Neuronal stem cell (in vitro differentiated cells): ENCODE measurements around the gene SINHCAF.

Experiments used
- DNase-seq: peaks from one replicate; pipeline ENCODE4 v3.0.0-alpha.2; 2013; ENCODE audit warnings: low spot score
- H2AFZ ChIP-seq: one replicate; pipeline ENCODE4 v1.6.1; 2013; ENCODE audit warnings: mild to moderate bottlenecking, low read length, inconsistent platforms
- H2AK5ac ChIP-seq: 2 replicates; pipeline ENCODE4 v1.6.1; 2013; ENCODE audit warnings: low read depth, mild to moderate bottlenecking, inconsistent platforms, low read length, moderate library complexity, mixed read lengths
- H2BK120ac ChIP-seq: 2 replicates; pipeline ENCODE4 v1.6.1; 2013; ENCODE audit warnings: low read depth, mild to moderate bottlenecking, inconsistent platforms, low read length, moderate library complexity, mixed read lengths
- H2BK12ac ChIP-seq: one replicate; pipeline ENCODE4 v1.6.1; 2013; ENCODE audit warnings: low read length, inconsistent platforms
- H2BK15ac ChIP-seq: 2 replicates; pipeline ENCODE4 v1.6.1; 2013; ENCODE audit warnings: mild to moderate bottlenecking, low read length, inconsistent platforms, mixed read lengths
- H2BK5ac ChIP-seq: one replicate; pipeline ENCODE4 v1.6.1; 2013; ENCODE audit warnings: inconsistent platforms, mild to moderate bottlenecking, low read length, moderate library complexity
- H3K14ac ChIP-seq: one replicate; pipeline ENCODE4 v1.6.1; 2013; ENCODE audit warnings: low read length, inconsistent platforms
- H3K18ac ChIP-seq: 2 replicates; pipeline ENCODE4 v1.6.1; 2013; ENCODE audit warnings: low read length, inconsistent platforms
- H3K23ac ChIP-seq: 2 replicates; pipeline ENCODE4 v1.6.1; 2013; ENCODE audit warnings: low read depth, mild to moderate bottlenecking, mixed read lengths, low read length, inconsistent platforms; ENCODE audit not compliant: poor library complexity
- H3K27ac ChIP-seq: replicated peaks from 3 replicates; pipeline ENCODE4 v1.5.1; 2013; ENCODE audit warnings: low read length, inconsistent platforms
- H3K27me3 ChIP-seq, 3 experiments: 2 replicates each; pipeline ENCODE4 v1.6.1; 2013; ENCODE audit warnings: low read length in 3 of 3, mild to moderate bottlenecking in 2 of 3, inconsistent platforms in 1 of 3, low read depth in 1 of 3, mixed read lengths in 1 of 3, moderate library complexity in 1 of 3; ENCODE audit not compliant: control insufficient read depth in 3 of 3, insufficient read depth in 3 of 3
- H3K36me3 ChIP-seq, 2 donors: replicated peaks in 1 of 2; 2 replicates each; pipeline ENCODE4 v1.6.1; 2013; ENCODE audit warnings: low read length in 2 of 2; ENCODE audit not compliant: control insufficient read depth in 2 of 2, insufficient read depth in 2 of 2
- H3K4ac ChIP-seq: 2 replicates; pipeline ENCODE4 v1.6.1; 2013; ENCODE audit warnings: inconsistent platforms, mild to moderate bottlenecking, low read length, moderate library complexity
- H3K4me1 ChIP-seq, 2 donors: 1 replicate in 1 of 2; 2 replicates in 1 of 2; pipeline ENCODE4 v1.6.1; 2013; ENCODE audit warnings: low read length in 2 of 2, low read depth in 1 of 2; ENCODE audit not compliant: control insufficient read depth in 2 of 2, insufficient read depth in 1 of 2
- H3K4me2 ChIP-seq: one replicate; pipeline ENCODE4 v1.6.1; 2013; ENCODE audit warnings: mild to moderate bottlenecking, low read length, inconsistent platforms; ENCODE audit not compliant: insufficient read depth, poor library complexity, severe bottlenecking
- H3K4me3 ChIP-seq, 2 donors: 2 replicates each; pipeline ENCODE4 v1.5.1; 2013; ENCODE audit warnings: low read length in 2 of 2, mild to moderate bottlenecking in 2 of 2, inconsistent platforms in 1 of 2, moderate library complexity in 1 of 2
- H3K79me1 ChIP-seq: one replicate; pipeline ENCODE4 v1.6.1; 2013; ENCODE audit warnings: low read depth, mild to moderate bottlenecking, inconsistent platforms, low read length, moderate library complexity
- H3K9ac ChIP-seq: one replicate; pipeline ENCODE4 v1.6.1; 2013; ENCODE audit warnings: mild to moderate bottlenecking, low read depth, low read length, inconsistent platforms; ENCODE audit not compliant: poor library complexity
- H3K9me3 ChIP-seq, 2 donors: replicated peaks in 1 of 2; 2 replicates each; pipeline versions ENCODE3 to v1.6.1; 2013; ENCODE audit warnings: low read length in 2 of 2, mild to moderate bottlenecking in 2 of 2, inconsistent platforms in 1 of 2, low read depth in 1 of 2, mixed read lengths in 1 of 2, moderate library complexity in 1 of 2; ENCODE audit not compliant: control insufficient read depth in 2 of 2, insufficient read depth in 1 of 2
- H4K8ac ChIP-seq: one replicate; pipeline ENCODE4 v1.6.1; 2013; ENCODE audit warnings: low read depth, mild to moderate bottlenecking, inconsistent platforms, low read length, moderate library complexity
- H4K91ac ChIP-seq: one replicate; pipeline ENCODE4 v1.6.1; 2013; ENCODE audit warnings: low read length, low read depth, mild to moderate bottlenecking, inconsistent platforms; ENCODE audit not compliant: poor library complexity
- WGBS, 2 donors: extraction: QIAGEN DNeasy Blood & Tissue Kit; methylation state at CpG; one replicate each; pipeline ENCODE4 v1.1.7; 2013; ENCODE audit warnings: missing lambda C conversion rate in 2 of 2, mixed read lengths in 1 of 2; ENCODE audit not compliant: insufficient read length in 2 of 2, insufficient replicate concordance in 1 of 2; ENCODE audit errors: extremely low coverage in 2 of 2; 5-methylcytosine and 5-hydroxymethylcytosine counted together

The SINHCAF gene

DNA sequence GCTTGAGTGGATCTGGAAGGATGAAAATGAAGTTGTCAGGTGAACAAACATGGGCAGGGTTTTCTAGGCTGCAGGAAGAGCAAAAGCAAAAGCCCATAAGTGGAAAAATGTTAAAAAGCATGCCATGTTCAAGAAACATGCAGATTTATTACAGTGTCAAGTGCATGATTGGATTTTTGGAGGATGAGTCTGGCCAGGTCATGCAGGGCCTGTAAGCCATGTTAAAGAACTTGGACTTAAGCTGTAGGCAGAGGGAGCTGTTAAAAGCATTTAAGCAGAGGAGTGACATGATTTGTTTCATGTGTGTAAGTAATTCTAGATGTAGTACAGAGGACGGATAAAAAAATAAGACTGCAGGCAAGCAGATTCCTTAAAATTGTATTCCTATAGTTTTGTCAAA, 16.3 kb upstream of the SINHCAF start:
- Histone ChIP-seq H3K18ac (no peak overlapping the region), H3K36me3 (no peaks in the 10 kb centered on the region), H3K9me3 (no peaks in the 10 kb centered on the region), H3K9ac (no peak overlapping the region), H2BK5ac (no peak overlapping the region), H3K27ac (no peak overlapping the region), H3K23ac (no peak overlapping the region), H3K14ac (no peak overlapping the region), H3K4me2 (no peak overlapping the region), H4K91ac (no peak overlapping the region), H3K4me1 (no peaks in the 10 kb centered on the region), H3K4me3 (no peak overlapping the region), H2BK120ac (no peak overlapping the region), H2BK12ac (no peak overlapping the region), H4K8ac (no peak overlapping the region), H3K4ac (no peak overlapping the region), H3K27me3 (no peaks in the 10 kb centered on the region), H3K79me1 (no peaks in the 10 kb centered on the region), H2BK15ac (no peak overlapping the region), H2AK5ac (no peak overlapping the region), H2AFZ (no peak overlapping the region)
- WGBS, 2 donors, result no CpG with 5 or more reads among the region's 1 CpG
- DNase-seq, result no peak

DNA sequence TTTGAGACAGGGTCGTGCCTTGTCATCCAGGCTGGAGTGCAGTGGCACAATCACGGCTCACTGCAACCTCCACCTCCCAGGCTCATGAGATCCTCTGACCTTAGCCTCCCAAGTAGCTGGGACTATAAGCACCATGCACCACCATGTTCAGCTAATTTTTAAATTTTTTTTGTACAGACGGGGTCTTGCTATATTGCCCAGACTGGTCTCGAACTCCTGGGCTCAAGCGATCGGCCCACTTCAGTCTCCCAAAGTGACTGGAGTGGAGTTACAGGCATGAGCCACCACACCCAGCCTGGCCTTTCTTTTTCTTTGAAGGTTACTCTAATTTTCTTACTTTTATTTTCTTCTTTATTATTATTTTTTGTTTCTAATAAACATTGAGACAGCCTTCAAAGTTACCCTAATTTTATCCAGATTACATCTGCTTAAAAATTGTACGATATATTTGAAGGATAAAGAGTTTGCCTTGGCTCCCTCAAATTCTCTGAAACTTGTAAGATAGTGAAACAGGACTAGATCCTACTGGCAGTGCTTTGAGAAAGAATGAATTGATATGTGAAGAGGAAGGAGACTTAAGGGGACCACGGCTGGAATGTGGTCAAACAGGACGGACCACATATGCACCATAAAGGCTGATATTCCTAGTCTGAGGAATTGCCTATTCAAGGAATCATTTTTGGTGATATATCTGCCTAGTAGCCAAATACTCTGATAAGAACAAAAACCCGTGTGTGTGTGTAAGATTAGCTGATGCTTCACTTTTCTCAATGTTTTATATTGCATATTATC, 14.1 kb upstream of the SINHCAF start:
- Histone ChIP-seq H3K9ac (no peak overlapping the region), H2BK5ac (no peak overlapping the region), H3K36me3 (no peaks in the 10 kb centered on the region), H3K23ac (no peak overlapping the region), H3K9me3 (no peaks in the 10 kb centered on the region), H2BK120ac (no peak overlapping the region), H3K27ac (no peak overlapping the region), H2AK5ac (no peak overlapping the region), H3K18ac (no peak overlapping the region), H2AFZ (no peak overlapping the region), H3K4me3 (no peak overlapping the region), H4K8ac (no peak overlapping the region), H3K4ac (no peak overlapping the region), H4K91ac (no peak overlapping the region), H3K14ac (no peak overlapping the region), H3K79me1 (no peaks in the 10 kb centered on the region), H3K4me1 (no peaks in the 10 kb centered on the region), H2BK12ac (no peak overlapping the region), H3K4me2 (no peak overlapping the region), H3K27me3 (no peaks in the 10 kb centered on the region), H2BK15ac (no peak overlapping the region)
- no CpG with 5 or more reads among the region's 10 CpGs for WGBS, 2 donors
- no peak for DNase-seq

DNA sequence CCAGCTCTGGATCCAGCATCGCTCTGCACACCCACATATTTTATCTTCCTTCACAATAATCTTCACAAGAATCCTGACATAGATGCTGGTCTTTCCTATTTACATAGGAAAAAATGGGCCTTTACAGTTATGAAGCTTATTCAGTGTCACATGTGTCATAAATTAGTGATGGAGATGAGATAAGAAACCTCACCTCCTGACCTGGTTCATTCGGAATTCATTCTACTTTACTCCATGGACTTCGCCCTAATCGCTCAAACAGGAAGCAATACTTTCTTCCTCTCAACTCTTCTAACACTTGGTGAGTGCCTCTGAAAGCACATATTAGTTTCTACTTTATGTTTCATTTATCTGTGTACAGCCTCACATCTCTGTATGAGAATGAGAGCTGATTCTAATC, 12.0 kb upstream of the SINHCAF start:
- Histone ChIP-seq H2BK5ac (no peak overlapping the region), H3K27me3 (no peaks in the 10 kb centered on the region), H3K23ac (no peak overlapping the region), H3K9me3 (no peaks in the 10 kb centered on the region), H2AFZ (peak overlapping the region; percentile 45), H3K79me1 (no peaks in the 10 kb centered on the region), H3K14ac (no peak overlapping the region), H3K27ac (no peak overlapping the region), H2BK15ac (no peak overlapping the region), H3K18ac (no peak overlapping the region), H3K9ac (no peak overlapping the region), H2AK5ac (no peak overlapping the region), H3K4me2 (no peak overlapping the region), H4K8ac (no peak overlapping the region), H4K91ac (no peak overlapping the region), H3K4ac (no peak overlapping the region), H2BK12ac (no peak overlapping the region), H2BK120ac (no peak overlapping the region), H3K4me3 (no peak overlapping the region), H3K4me1 (no peaks in the 10 kb centered on the region), H3K36me3 (no peaks in the 10 kb centered on the region)
- no CpG with 5 or more reads among the region's 4 CpGs for WGBS, 2 donors
- DNase-seq, result no peak

DNA sequence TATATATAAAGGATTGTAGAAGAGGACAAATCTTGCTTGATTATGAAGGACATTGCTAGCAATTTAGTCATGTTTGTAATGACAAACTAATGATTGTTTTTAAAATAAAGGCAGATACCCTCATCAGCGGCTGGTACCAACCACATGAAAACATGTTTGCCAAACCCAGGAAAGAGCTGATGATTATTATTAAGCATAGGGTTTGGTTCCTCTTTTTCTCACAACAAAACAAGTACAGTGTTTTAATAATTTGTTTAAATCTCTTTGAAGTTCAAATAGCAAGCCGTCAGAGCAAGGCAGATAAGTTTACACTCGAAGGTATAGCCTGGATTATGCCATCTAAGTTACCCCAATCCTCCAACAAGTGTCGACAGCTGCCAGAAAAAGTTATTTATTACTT, 5.3 kb upstream of the SINHCAF start:
- Histone ChIP-seq H2BK120ac (no peak overlapping the region), H4K91ac (no peak overlapping the region), H4K8ac (no peak overlapping the region), H2AK5ac (no peak overlapping the region), H3K27me3 (no peaks in the 10 kb centered on the region), H3K27ac (no peak overlapping the region), H3K4ac (no peak overlapping the region), H3K79me1 (no peaks in the 10 kb centered on the region), H2BK12ac (no peak overlapping the region), H3K4me3 (no peak overlapping the region), H2BK5ac (no peak overlapping the region), H3K14ac (no peak overlapping the region), H3K36me3 (no peaks in the 10 kb centered on the region), H3K9me3 (no peaks in the 10 kb centered on the region), H3K18ac (no peak overlapping the region), H3K23ac (no peak overlapping the region), H2AFZ (no peak overlapping the region), H3K4me1 (peaks cover 1 to 7% of the 10 kb centered on the region in 2 donors), H2BK15ac (no peak overlapping the region), H3K9ac (no peak overlapping the region), H3K4me2 (no peak overlapping the region)
- no peak for DNase-seq
- WGBS, 2 donors, result no CpG with 5 or more reads among the region's 4 CpGs
